ENCODE measurements around the gene DNMT1. TPM values are rescaled to one million over a fixed set of nuclear protein-coding genes. Genes with fewer than 3 reads are reported as not detected.
A peak's percentile ranks its signal among the peaks of the same experiment; 100 is the strongest.

DNMT1 gene
- total and polyA plus RNA-seq, 2 donors (not counting 1 experiment from before 2014, with no cell fraction given), result 53.0 to 119 TPM

GRCh38 chr19:10111405-10111811 is 83.3 kb downstream of the DNMT1 start, which contains the start of gene P2RY11:
P2RY11 (plus strand) TSS chr19:10111693; CDS start chr19:10111722, 29 bp downstream.
- H3K36me3 ChIP-seq (replicated peaks in 1 of 2; ENCODE audit: control extremely low read depth in 1 of 2, control insufficient read depth in 1 of 2, extremely low read depth in 1 of 2, insufficient read depth in 2 of 2, low read length in 1 of 2), result peaks cover 0 to 65% of the 10 kb centered on the region in 2 experiments
- intact Hi-C loops (cut with micrococcal nuclease), result no loop called here
- TF ChIP-seq EZH2 (IDR thresholded peaks at IDR 0.05; ENCODE audit: borderline replicate concordance, insufficient read depth, low read depth, low read length, poor library complexity, severe bottlenecking) (no peak), CTCF (IDR thresholded peaks at IDR 0.05) (no peak)
- H2AFZ ChIP-seq (ENCODE audit: insufficient read depth, low read depth, low read length, poor library complexity, severe bottlenecking), result no peak within 1 kb of the TSS
- H3K79me2 ChIP-seq (ENCODE audit: control insufficient read depth, insufficient read depth, low read length), result peaks cover 39% of the 10 kb centered on the region
- ChIA-PET CTCF (interaction anchor here (0.6 to 15.9 kb wide), 6 partner anchors 9 to 156 kb away, joined by 3 to 263 read pairs (median 5); partner anchors contain the start of genes ANGPTL6 and PPAN), POLR2A (interaction anchor here (0.6 to 6.6 kb wide), 5 partner anchors 10 to 1625 kb away, joined by 3 to 62 read pairs (median 5); partner anchors contain the start of gene ANGPTL6)
- WGBS (ENCODE audit: insufficient coverage), result 14% methylated on average over 8 of the region's 8 CpGs
- Mint-ChIP-seq H3K4me1 (peaks cover 44% of the 10 kb centered on the region), H3K27ac (peak within 1 kb of the TSS; percentile 90), H3K27me3 (no peaks in the 10 kb centered on the region), H3K9me3 (ENCODE audit: insufficient read depth) (no peaks in the 10 kb centered on the region), H3K4me3 (peak within 1 kb of the TSS; percentile 81)
- no peaks in the 10 kb centered on the region for H3K27me3 ChIP-seq (replicated peaks in 1 of 4; ENCODE audit: control extremely low read depth in 1 of 4, control insufficient read depth in 3 of 4, insufficient read depth in 4 of 4, low read length in 3 of 4)
- H3K9me3 ChIP-seq (ENCODE audit: control extremely low read depth in 1 of 3, control insufficient read depth in 2 of 3, insufficient read depth in 1 of 3, low read length in 2 of 3), result peaks cover 0 to 6% (median 0%) of the 10 kb centered on the region in 3 donors
- peak within 1 kb of the TSS; percentile 10 to 69 for H3K27ac ChIP-seq (ENCODE audit: low read length in 2 of 2)
- DNase-seq (peak; percentile 61), ATAC-seq (ENCODE audit: low read depth) (peak; percentile 70)
- H3K4me3 ChIP-seq (ENCODE audit: control extremely low read depth in 1 of 5, extremely low read depth in 1 of 5, insufficient read depth in 1 of 5, low read depth in 2 of 5, low read length in 4 of 5), result peak within 1 kb of the TSS in 1 of 5 experiments; percentile 2
- peak within 1 kb of the TSS; percentile 68 for H3K4me2 ChIP-seq (replicated peaks; ENCODE audit: low read depth, low read length, poor library complexity, severe bottlenecking)
- H3K9ac ChIP-seq (ENCODE audit: low read length), result no peak within 1 kb of the TSS
- H3K4me1 ChIP-seq (ENCODE audit: control insufficient read depth in 2 of 2, insufficient read depth in 2 of 2, low read length in 2 of 2), result peaks cover 37 to 49% of the 10 kb centered on the region in 2 donors
- H4K20me1 ChIP-seq (ENCODE audit: control insufficient read depth, insufficient read depth, low read length, poor library complexity, severe bottlenecking), result peaks cover 76% of the 10 kb centered on the region

GRCh38 chr19:10110972-10111317 is 83.8 kb downstream of the DNMT1 start:
- H3K9ac ChIP-seq (ENCODE audit: low read length), result no peak overlapping the region
- ChIA-PET POLR2A (interaction anchor here (0.6 to 6.6 kb wide), 3 partner anchors 9 to 82 kb away, joined by 3 to 62 read pairs (median 18); partner anchors contain the start of gene ANGPTL6), CTCF (interaction anchor here (1.5 to 15.9 kb wide), 4 partner anchors 9 to 139 kb away, joined by 3 to 263 read pairs (median 6); partner anchors contain the start of genes ANGPTL6 and PPAN)
- Mint-ChIP-seq H3K4me3 (peak overlapping the region; percentile 81), H3K4me1 (peaks cover 44% of the 10 kb centered on the region), H3K9me3 (ENCODE audit: insufficient read depth) (no peaks in the 10 kb centered on the region), H3K27ac (peak overlapping the region; percentile 90), H3K27me3 (no peaks in the 10 kb centered on the region)
- peak overlapping the region; percentile 68 for H3K4me2 ChIP-seq (replicated peaks; ENCODE audit: low read depth, low read length, poor library complexity, severe bottlenecking)
- H3K9me3 ChIP-seq (ENCODE audit: control extremely low read depth in 1 of 3, control insufficient read depth in 2 of 3, insufficient read depth in 1 of 3, low read length in 2 of 3), result peaks cover 0 to 6% (median 0%) of the 10 kb centered on the region in 3 donors
- no peak overlapping the region for H3K4me3 ChIP-seq (ENCODE audit: control extremely low read depth in 1 of 5, extremely low read depth in 1 of 5, insufficient read depth in 1 of 5, low read depth in 2 of 5, low read length in 4 of 5)
- peak overlapping the region; percentile 4 to 69 for H3K27ac ChIP-seq (ENCODE audit: low read length in 2 of 2)
- H3K79me2 ChIP-seq (ENCODE audit: control insufficient read depth, insufficient read depth, low read length), result peaks cover 39% of the 10 kb centered on the region
- no peak for TF ChIP-seq CTCF (IDR thresholded peaks at IDR 0.05)
- no peak for TF ChIP-seq EZH2 (IDR thresholded peaks at IDR 0.05; ENCODE audit: borderline replicate concordance, insufficient read depth, low read depth, low read length, poor library complexity, severe bottlenecking)
- DNase-seq (no peak), ATAC-seq (ENCODE audit: low read depth) (no peak)
- H3K27me3 ChIP-seq (replicated peaks in 1 of 4; ENCODE audit: control extremely low read depth in 1 of 4, control insufficient read depth in 3 of 4, insufficient read depth in 4 of 4, low read length in 3 of 4), result no peaks in the 10 kb centered on the region
- peaks cover 0 to 61% of the 10 kb centered on the region in 2 experiments for H3K36me3 ChIP-seq (replicated peaks in 1 of 2; ENCODE audit: control extremely low read depth in 1 of 2, control insufficient read depth in 1 of 2, extremely low read depth in 1 of 2, insufficient read depth in 2 of 2, low read length in 1 of 2)
- intact Hi-C loops (cut with micrococcal nuclease), result no loop called here
- H3K4me1 ChIP-seq (ENCODE audit: control insufficient read depth in 2 of 2, insufficient read depth in 2 of 2, low read length in 2 of 2), result peaks cover 37 to 51% of the 10 kb centered on the region in 2 donors
- H2AFZ ChIP-seq (ENCODE audit: insufficient read depth, low read depth, low read length, poor library complexity, severe bottlenecking), result no peak overlapping the region
- WGBS (ENCODE audit: insufficient coverage), result 89% methylated on average over 18 of the region's 19 CpGs
- peaks cover 71% of the 10 kb centered on the region for H4K20me1 ChIP-seq (ENCODE audit: control insufficient read depth, insufficient read depth, low read length, poor library complexity, severe bottlenecking)
